GM12873 (cell line): ENCODE results near the gene RORC.

Source experiments
- TF ChIP-seq, protein P1 (sequence below): IDR thresholded peaks from 2 replicates; pipeline ENCODE4 v1.5.1; 2012; ENCODE audit warnings: low read depth, mild to moderate bottlenecking, moderate library complexity, low read length, control low read depth; ENCODE audit not compliant: insufficient read depth; ENCODE audit errors: missing control alignments

Gene RORC

DNA sequence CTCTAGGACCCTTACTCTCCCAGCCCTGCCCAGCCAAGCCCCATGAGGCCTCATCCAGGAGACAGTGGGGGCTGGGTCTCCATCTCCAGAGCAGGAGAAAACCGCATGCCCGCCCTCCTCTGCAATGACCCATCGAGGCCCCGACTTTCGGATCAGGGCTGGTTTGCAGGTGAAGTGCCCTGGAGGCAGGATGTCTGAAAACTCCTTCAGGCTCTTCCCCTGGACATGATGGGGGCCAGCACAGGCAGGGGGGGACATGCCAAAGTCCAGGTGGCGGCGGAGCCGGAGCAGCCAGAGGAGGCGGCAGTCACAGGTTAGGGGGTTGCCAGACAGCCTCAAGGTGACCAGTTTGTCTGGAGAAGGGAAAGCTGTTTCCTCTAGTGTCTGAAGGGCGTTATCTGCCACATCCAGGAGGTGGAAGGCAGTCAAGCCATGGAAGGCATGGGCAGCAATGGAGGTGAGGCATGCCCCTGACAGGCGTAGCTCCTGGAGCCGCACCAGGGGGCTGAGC lies 30.2 kb downstream of the RORC start:
- TF ChIP-seq, protein P1, sequence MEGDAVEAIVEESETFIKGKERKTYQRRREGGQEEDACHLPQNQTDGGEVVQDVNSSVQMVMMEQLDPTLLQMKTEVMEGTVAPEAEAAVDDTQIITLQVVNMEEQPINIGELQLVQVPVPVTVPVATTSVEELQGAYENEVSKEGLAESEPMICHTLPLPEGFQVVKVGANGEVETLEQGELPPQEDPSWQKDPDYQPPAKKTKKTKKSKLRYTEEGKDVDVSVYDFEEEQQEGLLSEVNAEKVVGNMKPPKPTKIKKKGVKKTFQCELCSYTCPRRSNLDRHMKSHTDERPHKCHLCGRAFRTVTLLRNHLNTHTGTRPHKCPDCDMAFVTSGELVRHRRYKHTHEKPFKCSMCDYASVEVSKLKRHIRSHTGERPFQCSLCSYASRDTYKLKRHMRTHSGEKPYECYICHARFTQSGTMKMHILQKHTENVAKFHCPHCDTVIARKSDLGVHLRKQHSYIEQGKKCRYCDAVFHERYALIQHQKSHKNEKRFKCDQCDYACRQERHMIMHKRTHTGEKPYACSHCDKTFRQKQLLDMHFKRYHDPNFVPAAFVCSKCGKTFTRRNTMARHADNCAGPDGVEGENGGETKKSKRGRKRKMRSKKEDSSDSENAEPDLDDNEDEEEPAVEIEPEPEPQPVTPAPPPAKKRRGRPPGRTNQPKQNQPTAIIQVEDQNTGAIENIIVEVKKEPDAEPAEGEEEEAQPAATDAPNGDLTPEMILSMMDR: no peak

DNA sequence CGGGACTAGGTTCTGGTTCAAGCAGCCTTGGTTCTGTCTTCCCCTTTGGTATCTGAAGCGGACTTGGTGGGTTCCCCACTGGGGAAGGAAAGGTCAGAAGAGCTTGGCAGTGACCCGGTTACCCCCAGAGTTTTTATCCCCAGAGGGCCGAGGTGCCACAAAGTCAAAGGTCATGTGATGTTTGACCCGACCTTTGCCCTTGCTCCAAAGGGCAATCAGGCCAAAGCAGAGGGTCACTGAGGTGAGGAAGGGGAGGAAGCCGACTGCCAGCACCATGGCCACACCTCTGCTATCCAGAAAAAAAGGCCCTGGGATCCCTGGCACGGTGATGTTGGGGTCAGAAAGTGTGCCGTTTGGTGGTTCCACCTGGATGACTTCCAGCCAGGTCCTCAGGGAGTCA lies 30.8 kb downstream of the RORC start:
- TF ChIP-seq, protein P1: no peak

DNA sequence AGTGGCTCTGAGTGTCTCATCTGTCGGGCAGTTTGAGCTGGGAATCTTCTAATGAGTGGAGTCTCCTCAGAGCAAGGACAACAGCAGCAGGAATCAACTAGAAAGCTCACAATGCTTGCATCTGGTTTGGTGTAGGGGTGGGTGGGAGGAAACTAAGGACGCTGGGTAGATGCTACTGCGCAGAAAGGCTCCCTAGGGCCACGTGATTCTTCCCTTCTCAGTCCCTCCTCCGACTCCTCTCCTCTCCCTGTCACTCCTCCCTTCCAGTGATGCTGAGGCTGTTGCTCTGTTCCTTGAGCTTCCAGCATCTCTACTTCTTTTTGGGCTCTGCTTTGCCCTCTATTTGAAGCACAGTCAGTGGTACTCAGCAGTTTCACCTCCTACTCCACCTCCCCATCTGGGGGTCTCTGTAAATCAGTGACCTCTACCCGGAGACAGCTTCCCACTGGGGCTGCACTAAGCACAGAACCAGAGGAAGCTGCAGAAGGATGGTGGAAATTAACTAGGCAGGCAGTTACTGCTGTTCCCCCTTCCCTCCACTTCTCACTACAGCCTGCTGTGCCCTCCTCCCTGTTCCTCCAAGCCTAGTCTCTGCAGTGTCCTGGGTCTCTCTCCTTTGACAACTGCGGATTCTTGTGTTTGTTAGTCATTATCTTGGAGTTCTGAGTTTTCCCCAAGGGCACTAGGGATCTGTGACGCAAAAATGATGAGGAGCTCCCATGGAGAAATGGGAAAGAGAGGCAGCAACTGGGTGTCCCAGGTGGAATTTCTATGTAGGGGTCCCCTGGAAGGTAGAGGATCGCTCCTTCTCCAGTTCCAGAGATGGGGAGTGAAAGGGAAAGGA lies 32.2 kb downstream of the RORC start:
- TF ChIP-seq, protein P1: no peak

DNA sequence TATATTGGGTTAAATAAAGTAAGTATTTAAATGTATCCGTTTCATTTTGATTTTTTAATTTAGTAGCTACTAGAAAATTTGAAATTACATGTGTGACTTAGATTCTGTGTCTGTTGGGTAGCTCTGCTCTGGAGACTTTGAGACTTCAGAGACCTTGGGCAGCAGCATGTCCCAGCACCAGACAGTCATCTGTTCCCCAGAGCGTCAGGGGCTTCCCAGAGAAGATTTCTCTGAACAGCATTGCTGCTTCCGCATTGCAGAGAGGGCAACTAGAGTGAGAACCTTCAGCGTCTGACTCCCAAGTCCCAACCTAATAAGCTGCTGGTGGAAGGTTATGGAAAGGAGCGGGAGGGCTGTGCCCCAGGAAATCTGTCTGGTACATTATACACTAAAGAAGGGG lies 33.0 kb downstream of the RORC start:
- TF ChIP-seq, protein P1: no peak

DNA sequence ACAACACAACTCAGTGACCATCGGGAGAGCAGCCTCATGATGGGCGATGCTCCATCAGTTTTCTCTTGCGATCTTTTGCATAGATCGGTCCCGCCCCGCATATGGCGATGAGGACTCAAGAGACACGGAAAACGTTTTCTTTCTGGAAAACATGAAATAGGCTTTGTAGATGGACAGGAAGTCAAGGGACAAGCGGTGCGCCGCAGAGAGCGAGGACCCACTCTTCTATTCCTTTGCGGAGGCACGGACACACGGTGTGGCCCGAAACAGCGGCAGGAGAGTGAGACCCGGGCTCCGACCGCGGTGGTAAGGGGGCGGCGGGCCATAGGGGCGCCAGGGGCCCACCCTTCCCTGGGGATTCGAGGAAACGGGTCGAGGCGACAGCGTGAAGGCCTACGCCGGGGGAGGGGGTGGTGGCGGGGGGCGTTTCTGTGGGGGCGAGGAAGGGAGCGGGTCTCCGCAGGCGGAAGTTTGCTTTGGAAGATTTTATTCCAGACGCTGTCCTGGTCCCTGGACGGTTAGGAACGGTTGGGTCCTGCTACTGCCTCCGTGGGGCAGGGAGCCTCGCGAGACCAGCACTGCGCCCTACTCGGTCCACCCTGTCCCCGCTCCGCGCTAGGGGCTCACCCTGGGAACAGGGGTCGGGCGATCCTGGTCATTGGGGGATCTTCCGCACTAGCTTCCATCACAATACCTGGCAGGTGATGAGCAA lies 40.5 kb downstream of the RORC start:
- TF ChIP-seq, protein P1: no peak

DNA sequence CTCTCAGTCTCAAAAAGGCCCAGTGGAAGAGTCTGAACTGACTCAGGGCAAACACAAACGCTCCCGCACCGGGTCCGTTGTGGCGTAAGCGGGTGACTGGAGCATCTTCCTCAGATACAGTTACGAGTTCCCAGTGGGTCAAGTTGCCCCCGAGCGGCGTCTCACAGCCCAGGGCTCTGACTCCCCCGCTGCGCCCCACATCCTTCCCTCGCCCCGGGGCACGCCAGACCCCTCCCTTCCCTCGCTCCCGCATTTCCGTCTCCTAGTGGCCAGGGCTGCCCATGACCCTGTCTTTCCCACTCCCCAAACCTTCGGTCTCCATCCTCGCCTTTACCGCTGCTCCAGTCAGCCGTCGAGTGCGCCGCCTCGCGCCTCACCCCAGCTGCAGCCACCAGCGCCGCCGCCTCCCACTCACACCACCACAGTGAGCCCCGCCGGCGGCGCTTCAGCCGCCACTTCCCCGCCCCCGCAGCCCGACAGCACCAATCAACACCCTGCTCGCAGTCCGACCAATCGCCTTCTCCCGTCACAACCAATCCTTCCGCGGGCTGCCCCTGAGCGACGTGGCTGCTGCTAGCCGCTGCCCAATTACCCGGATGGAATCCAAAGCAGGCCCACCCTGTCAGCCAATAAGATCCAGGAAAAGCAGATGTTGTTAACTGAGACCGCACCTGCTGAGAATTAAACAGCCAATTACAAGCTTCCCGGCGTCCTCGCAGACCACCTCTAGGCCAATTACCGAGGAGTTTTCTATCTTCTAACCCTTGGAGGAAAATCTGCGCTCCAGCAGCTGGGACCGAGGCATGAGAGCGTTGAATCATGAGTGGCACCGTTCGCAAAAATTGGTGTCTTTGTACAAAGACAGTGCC lies 41.3 kb downstream of the RORC start, which contains the start of gene TDRKH:
TDRKH (minus strand) TSS at position 430 of the 869 bp plus-strand sequence. CDS start 7,478 bp downstream, outside the sequence.
- TF ChIP-seq, protein P1: no peak
